T47D (cell line): Measurements from ENCODE around the gene ACTA1.

ENCODE experiments used
- DNase-seq, 2 experiments: peaks; one replicate each; pipeline versions ENCODE4 v3.0.0 to v3.0.0-alpha.2; 2011 to 2012; ENCODE audit warnings: low read depth in 1 of 2, low spot score in 1 of 2
- JUND ChIP-seq: IDR thresholded peaks from 2 replicates; pipeline ENCODE4 v1.6.1; 2012; ENCODE audit warnings: low read depth
- in situ Hi-C: cut with HindIII; loops from 2 replicates; pipeline ENCODE4 v1.10.0; 2016; ENCODE audit warnings: low sequenced_read_pairs, low pct_unique_long_range_greater_than_20kb

ACTA1 gene

GRCh38 chr1:229392936-229393335 lies 41.0 kb downstream of the ACTA1 start:
- no peak for TF ChIP-seq JUND
- in situ Hi-C loops = no loop called here
- no peak for DNase-seq

DNA sequence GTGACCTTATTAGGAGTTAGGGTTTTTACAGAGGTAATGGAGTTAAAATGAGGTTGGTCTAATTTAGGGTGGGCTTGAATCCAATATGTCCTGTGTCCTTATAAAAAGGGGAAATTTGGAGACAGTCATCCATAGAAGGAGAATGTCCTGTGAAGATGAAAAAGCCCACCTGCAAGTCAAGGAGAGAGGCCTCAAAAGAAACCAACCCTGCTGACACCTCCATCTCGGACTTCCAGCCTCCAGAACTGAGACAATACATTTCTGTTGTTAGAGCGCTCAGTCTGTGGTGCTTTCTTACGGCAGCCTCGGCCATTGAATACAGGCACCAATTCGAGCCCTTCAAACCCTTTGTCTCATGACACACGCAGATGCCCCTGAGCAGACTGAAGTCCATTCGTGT lies 43.8 kb downstream of the ACTA1 start:
- in situ Hi-C loops = no loop called here
- TF ChIP-seq JUND = no peak
- DNase-seq = no peak

- TF ChIP-seq JUND = no peak
- in situ Hi-C loops = no loop called here
- DNase-seq = no peak
These were observed 44.9 kb downstream of the ACTA1 start for GRCh38 chr1:229388897-229389580.

GRCh38 chr1:229385853-229386456 lies 47.9 kb downstream of the ACTA1 start:
- TF ChIP-seq JUND = no peak
- no peak for DNase-seq
- in situ Hi-C loops = no loop called here

DNA sequence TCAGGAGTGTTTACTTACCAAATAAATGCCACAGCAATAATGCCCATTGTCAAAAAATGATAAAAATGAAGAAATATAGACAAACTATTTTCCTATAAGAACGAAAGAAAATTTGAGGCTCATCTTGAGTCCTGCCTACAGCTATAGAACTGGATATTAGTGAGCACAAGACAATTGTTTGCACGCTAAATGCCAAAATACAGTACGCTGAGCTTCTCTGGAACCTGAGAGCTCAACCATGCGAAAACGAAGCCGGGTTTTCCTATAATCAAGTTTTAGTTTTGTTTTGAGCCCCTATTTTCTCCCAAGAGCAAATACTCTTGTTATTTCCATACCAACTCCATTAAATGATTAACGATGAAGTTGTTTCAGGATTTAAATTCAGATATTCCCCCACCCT lies 49.1 kb downstream of the ACTA1 start:
- DNase-seq = no peak
- TF ChIP-seq JUND = no peak
- in situ Hi-C loops = no loop called here

GRCh38 chr1:229383961-229384360 lies 49.9 kb downstream of the ACTA1 start:
- TF ChIP-seq JUND = no peak
- DNase-seq = no peak
- in situ Hi-C loops = no loop called here

GRCh38 chr1:229383188-229383587 lies 50.7 kb downstream of the ACTA1 start:
- no peak for TF ChIP-seq JUND
- DNase-seq = no peak
- in situ Hi-C loops = no loop called here
